T47D (cell line): ENCODE results near the gene CAMK2A.
A peak's percentile ranks its signal among the peaks of the same experiment; 100 is the strongest.

Experiments used
- DNase-seq, 2 experiments: peaks; one replicate each; pipeline versions ENCODE4 v3.0.0 to v3.0.0-alpha.2; 2011 to 2012; ENCODE audit warnings: low read depth in 1 of 2, low spot score in 1 of 2
- JUND ChIP-seq: IDR thresholded peaks from 2 replicates; pipeline ENCODE4 v1.6.1; 2012; ENCODE audit warnings: low read depth
- in situ Hi-C: cut with HindIII; loops from 2 replicates; pipeline ENCODE4 v1.10.0; 2016; ENCODE audit warnings: low sequenced_read_pairs, low pct_unique_long_range_greater_than_20kb

CAMK2A gene

GRCh38 chr5:150302301-150303069 is 12.9 kb upstream of the CAMK2A start, which contains the start of gene ARSI:
Gene ARSI, minus strand, starts transcription at chr5:150302905. Its CDS starts 532 bp downstream, at chr5:150302373.
- in situ Hi-C loops, result no loop called here
- DNase-seq, result no peak
- no peak for TF ChIP-seq JUND

GRCh38 chr5:150301901-150302300 is 12.3 kb upstream of the CAMK2A start:
- DNase-seq, result no peak

GRCh38 chr5:150301170-150301505 is 11.6 kb upstream of the CAMK2A start:
- peak in 1 of 2 experiments; percentile 18 for DNase-seq
- in situ Hi-C loops, result no loop called here
- no peak for TF ChIP-seq JUND

More at GRCh38 chr5:150301901-150302300, 12.3 kb upstream of the CAMK2A start:
- in situ Hi-C loops, result no loop called here
- no peak for TF ChIP-seq JUND

GRCh38 chr5:150300496-150301169 is 11.1 kb upstream of the CAMK2A start:
- TF ChIP-seq JUND, result no peak
- DNase-seq, result no peak
- in situ Hi-C loops, result no loop called here

- no peak for TF ChIP-seq JUND
- DNase-seq, result no peak
- in situ Hi-C loops, result no loop called here
Measured at GRCh38 chr5:150299571-150300327, 10.2 kb upstream of the CAMK2A start.

- TF ChIP-seq JUND, result no peak
- in situ Hi-C loops, result no loop called here
- no peak for DNase-seq
Measured at GRCh38 chr5:150298701-150299451, 9.3 kb upstream of the CAMK2A start.

GRCh38 chr5:150297934-150298595 is 8.5 kb upstream of the CAMK2A start:
- no peak for DNase-seq
- TF ChIP-seq JUND, result no peak
- in situ Hi-C loops, result no loop called here

- DNase-seq, result no peak
- TF ChIP-seq JUND, result no peak
- in situ Hi-C loops, result no loop called here
Measured at GRCh38 chr5:150297236-150297890, 7.8 kb upstream of the CAMK2A start.

GRCh38 chr5:150296496-150296895 is 6.9 kb upstream of the CAMK2A start:
- in situ Hi-C loops, result no loop called here
- no peak for TF ChIP-seq JUND
- DNase-seq, result no peak

GRCh38 chr5:150295741-150296486 is 6.3 kb upstream of the CAMK2A start:
- TF ChIP-seq JUND, result no peak
- DNase-seq, result no peak
- in situ Hi-C loops, result no loop called here

- no peak for TF ChIP-seq JUND
- in situ Hi-C loops, result no loop called here
- DNase-seq, result no peak
Measured at GRCh38 chr5:150295172-150295634, 5.6 kb upstream of the CAMK2A start.
